ENCODE results near the gene RAD23B.

Gene RAD23B

DNA sequence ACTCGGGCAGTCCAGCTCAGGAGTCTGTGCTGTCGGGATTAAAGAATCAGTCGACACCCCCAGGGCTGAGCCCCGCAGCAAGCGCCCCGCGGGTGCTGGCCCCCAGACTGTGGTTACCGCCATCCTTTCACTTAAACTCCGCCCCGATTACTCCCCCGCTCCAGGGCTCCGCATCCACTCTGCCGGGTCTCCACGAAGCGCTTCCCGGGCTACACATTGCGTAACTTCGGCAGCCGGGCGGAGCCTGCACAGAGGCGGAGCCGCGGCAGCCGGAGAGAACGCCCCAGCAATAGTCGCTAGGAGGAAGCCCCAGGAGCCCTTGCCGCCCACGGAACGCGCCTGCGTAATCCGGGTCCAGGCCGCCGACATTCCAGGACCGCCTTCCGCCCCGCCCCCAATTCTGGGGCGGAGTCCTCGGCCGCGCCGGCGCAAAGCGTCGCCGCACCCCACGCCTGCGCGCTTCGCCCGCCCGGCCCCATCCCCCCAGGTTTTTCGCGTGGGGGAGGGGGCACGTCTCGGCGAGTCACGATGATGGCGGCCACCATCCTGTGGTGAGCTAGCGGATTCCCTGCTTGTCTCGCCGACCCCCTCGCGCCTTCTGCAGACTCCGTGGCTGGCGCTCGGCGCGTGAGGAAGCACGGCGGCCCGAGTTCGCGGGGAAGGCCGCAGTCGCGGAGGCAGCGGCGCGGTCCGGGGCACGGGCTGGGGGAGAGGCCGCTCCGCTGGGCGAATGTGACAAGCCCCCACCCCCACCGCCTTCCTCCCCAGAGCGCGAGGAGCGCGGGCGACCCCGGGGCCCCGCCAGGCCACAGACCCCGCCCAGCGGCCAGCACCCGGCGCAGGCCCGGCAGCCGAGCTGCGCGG lies at the start of gene RAD23B:
RAD23B (plus strand) TSS at position 521 of the 864 bp plus-strand sequence. CDS start 351 bp downstream, outside the sequence.
- H3K4me1 ChIP-seq, result peaks cover 4% of the 10 kb centered on the region
- peak within 1 kb of the TSS; percentile 84 for H2AFZ ChIP-seq

DNA sequence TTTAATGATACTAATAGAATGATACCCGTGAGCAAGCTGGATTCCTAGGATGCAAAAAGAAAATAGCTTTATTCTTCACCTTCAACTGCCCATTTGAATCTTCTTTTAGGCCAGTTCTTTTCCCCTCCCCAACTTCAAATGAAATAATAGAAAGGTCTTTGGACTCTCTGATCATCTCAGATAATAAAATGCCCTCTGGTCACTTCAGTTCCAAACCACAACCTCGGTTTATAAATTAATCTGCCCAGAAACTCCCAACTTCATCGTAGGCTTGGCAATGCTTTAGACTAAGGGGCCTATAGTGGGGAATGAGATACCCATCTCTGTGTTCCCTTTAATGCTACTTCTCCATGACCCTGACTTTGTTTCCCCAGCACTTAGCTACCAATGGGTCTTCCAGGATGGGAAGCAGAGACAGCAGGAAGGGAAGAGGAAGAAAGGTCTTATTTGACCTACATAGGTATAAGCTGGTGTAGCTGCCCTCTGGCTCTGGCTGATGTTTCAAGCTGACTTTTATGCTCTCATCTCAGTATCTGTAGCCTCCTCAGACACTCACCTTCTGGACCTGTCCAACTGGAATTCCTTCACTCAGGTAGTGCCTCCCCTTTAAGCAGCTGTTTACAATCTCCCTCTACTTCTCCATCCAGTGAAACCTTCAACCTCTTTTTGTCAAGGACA lies 47.2 kb upstream of the RAD23B start:
- H3K9me3 ChIP-seq (ENCODE audit: control insufficient read depth, low read length), result no peaks in the 10 kb centered on the region
- no peaks in the 10 kb centered on the region for H3K36me3 ChIP-seq (ENCODE audit: control insufficient read depth, insufficient read depth, low read length)
- H3K9ac ChIP-seq, result no peak overlapping the region
- H3K79me2 ChIP-seq, result no peaks in the 10 kb centered on the region
- no peak overlapping the region for H2AFZ ChIP-seq
- no peak overlapping the region for H3K27ac ChIP-seq
- H3K27me3 ChIP-seq (ENCODE audit: control insufficient read depth, insufficient read depth, low read length), result no peaks in the 10 kb centered on the region
- H3K4me2 ChIP-seq (ENCODE audit: low read length), result no peak overlapping the region
- no peak overlapping the region for H3K4me3 ChIP-seq (ENCODE audit: low read depth, low read length)
- TF ChIP-seq, protein P1, sequence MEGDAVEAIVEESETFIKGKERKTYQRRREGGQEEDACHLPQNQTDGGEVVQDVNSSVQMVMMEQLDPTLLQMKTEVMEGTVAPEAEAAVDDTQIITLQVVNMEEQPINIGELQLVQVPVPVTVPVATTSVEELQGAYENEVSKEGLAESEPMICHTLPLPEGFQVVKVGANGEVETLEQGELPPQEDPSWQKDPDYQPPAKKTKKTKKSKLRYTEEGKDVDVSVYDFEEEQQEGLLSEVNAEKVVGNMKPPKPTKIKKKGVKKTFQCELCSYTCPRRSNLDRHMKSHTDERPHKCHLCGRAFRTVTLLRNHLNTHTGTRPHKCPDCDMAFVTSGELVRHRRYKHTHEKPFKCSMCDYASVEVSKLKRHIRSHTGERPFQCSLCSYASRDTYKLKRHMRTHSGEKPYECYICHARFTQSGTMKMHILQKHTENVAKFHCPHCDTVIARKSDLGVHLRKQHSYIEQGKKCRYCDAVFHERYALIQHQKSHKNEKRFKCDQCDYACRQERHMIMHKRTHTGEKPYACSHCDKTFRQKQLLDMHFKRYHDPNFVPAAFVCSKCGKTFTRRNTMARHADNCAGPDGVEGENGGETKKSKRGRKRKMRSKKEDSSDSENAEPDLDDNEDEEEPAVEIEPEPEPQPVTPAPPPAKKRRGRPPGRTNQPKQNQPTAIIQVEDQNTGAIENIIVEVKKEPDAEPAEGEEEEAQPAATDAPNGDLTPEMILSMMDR (IDR thresholded peaks at IDR 0.05), result no peak
- no peaks in the 10 kb centered on the region for H3K4me1 ChIP-seq

More for the DNA sequence above, at the start of gene RAD23B:
- Histone ChIP-seq H3K9ac (peak within 1 kb of the TSS; percentile 28), H3K4me2 (ENCODE audit: low read length) (peak within 1 kb of the TSS; percentile 80), H3K79me2 (peaks cover 19% of the 10 kb centered on the region), H3K27ac (peak within 1 kb of the TSS; percentile 86), H3K4me3 (ENCODE audit: low read depth, low read length) (peak within 1 kb of the TSS; percentile 62), H3K9me3 (ENCODE audit: control insufficient read depth, low read length) (no peaks in the 10 kb centered on the region), H3K36me3 (ENCODE audit: control insufficient read depth, insufficient read depth, low read length) (no peaks in the 10 kb centered on the region), H3K27me3 (ENCODE audit: control insufficient read depth, insufficient read depth, low read length) (no peaks in the 10 kb centered on the region)
- TF ChIP-seq, protein P1 (IDR thresholded peaks at IDR 0.05), result no peak

DNA sequence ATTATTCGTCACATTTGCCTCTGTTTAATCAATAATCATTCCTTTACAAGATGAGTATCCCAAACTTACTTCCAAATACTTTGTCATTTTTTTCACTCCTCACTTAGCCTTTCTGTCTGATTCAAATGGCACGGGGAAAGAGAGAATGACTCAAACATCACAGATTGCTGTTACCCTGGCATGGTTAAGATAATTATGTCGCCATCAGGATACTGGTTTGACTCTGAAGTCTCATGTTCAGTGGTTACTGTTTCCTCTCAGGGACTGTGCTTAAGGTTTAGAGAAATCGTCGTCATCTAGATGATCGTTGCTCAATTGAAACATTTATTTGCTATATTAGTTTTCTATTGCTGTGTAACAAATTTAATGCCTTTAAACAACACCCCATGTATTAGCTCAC lies 45.2 kb upstream of the RAD23B start:
- TF ChIP-seq, protein P1 (IDR thresholded peaks at IDR 0.05), result no peak
- Histone ChIP-seq H3K27ac (no peak overlapping the region), H3K4me1 (no peaks in the 10 kb centered on the region), H2AFZ (no peak overlapping the region), H3K4me3 (ENCODE audit: low read depth, low read length) (no peak overlapping the region), H3K27me3 (ENCODE audit: control insufficient read depth, insufficient read depth, low read length) (no peaks in the 10 kb centered on the region), H3K9me3 (ENCODE audit: control insufficient read depth, low read length) (no peaks in the 10 kb centered on the region), H3K4me2 (ENCODE audit: low read length) (no peak overlapping the region), H3K36me3 (ENCODE audit: control insufficient read depth, insufficient read depth, low read length) (no peaks in the 10 kb centered on the region), H3K9ac (no peak overlapping the region), H3K79me2 (no peaks in the 10 kb centered on the region)

DNA sequence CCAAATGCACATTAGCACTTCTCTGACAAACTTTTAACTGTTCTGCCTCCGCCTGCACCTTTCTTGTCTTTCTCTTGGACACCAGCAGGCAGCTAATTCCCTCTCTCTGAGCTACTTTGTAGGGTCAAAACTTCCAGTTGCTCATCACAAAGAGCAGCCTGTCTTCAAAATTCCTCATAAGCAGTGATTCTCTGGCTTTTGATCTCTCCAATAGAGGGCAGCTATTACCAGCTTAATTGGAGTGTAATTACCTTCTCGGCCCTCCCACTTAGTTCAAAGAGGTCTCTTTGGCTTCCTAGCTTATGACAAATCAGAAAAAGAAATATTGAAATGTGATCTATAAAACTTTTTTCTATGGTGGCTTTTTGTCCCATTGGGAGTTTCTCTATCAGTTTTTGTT lies 43.6 kb upstream of the RAD23B start:
- H3K27ac ChIP-seq, result no peak overlapping the region
- no peaks in the 10 kb centered on the region for H3K4me1 ChIP-seq
- no peaks in the 10 kb centered on the region for H3K9me3 ChIP-seq (ENCODE audit: control insufficient read depth, low read length)
- H2AFZ ChIP-seq, result no peak overlapping the region
- H3K27me3 ChIP-seq (ENCODE audit: control insufficient read depth, insufficient read depth, low read length), result no peaks in the 10 kb centered on the region
- H3K4me2 ChIP-seq (ENCODE audit: low read length), result no peak overlapping the region
- no peak overlapping the region for H3K4me3 ChIP-seq (ENCODE audit: low read depth, low read length)
- no peaks in the 10 kb centered on the region for H3K36me3 ChIP-seq (ENCODE audit: control insufficient read depth, insufficient read depth, low read length)
- no peak overlapping the region for H3K9ac ChIP-seq
- TF ChIP-seq, protein P1 (IDR thresholded peaks at IDR 0.05), result peak; percentile 20
- no peaks in the 10 kb centered on the region for H3K79me2 ChIP-seq

Data from parathyroid adenoma (tissue), 2 donors.